IPS-20b (cell line): Measurements from ENCODE around the gene RNF144A.

Source experiments
- H3K27ac ChIP-seq: one replicate; pipeline ENCODE4 v1.5.1; 2013; ENCODE audit warnings: low read length
- H3K27me3 ChIP-seq: 2 replicates; pipeline ENCODE4 v1.6.1; 2013; ENCODE audit warnings: mild to moderate bottlenecking, low read length, inconsistent platforms; ENCODE audit not compliant: insufficient read depth
- H3K36me3 ChIP-seq: 2 replicates; pipeline ENCODE4 v1.6.1; 2013; ENCODE audit warnings: low read depth, mild to moderate bottlenecking, inconsistent platforms, low read length, moderate library complexity; ENCODE audit not compliant: insufficient read depth
- H3K4me1 ChIP-seq: 2 replicates; pipeline ENCODE4 v1.6.1; 2013; ENCODE audit warnings: mild to moderate bottlenecking, control low read depth, inconsistent platforms, low read length, moderate library complexity; ENCODE audit not compliant: insufficient read depth
- H3K4me3 ChIP-seq: 2 replicates; pipeline ENCODE4 v1.5.1; 2013; ENCODE audit warnings: mild to moderate bottlenecking, low read length, inconsistent platforms
- H3K9ac ChIP-seq: 2 replicates; pipeline ENCODE4 v1.6.1; 2013; ENCODE audit warnings: low read depth, mild to moderate bottlenecking, inconsistent platforms, low read length, moderate library complexity
- H3K9me3 ChIP-seq: 2 replicates; pipeline ENCODE4 v1.6.1; 2013; ENCODE audit warnings: mild to moderate bottlenecking, low read depth, low read length, inconsistent platforms; ENCODE audit not compliant: insufficient read depth

RNF144A gene

DNA sequence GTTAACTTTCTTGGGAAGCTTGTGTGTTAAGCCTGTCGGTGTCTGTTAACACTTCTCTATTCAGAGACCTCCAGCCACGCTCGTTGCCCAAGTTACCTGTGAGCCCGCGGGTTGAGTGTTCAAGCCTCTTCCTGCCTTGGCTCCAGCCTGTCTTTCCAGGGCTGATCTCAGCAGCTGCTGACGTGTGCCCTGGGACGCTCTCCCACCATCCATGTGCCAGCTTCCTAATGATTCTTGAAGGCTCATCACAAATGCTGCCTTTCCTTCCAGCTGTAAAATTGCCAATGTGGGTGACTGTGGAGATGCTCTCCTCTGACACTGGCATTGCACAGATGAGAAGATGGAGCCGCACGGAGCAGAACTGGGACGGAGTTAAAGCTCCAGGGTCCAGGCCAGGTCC is 6.1 kb downstream of the RNF144A start:
- Histone ChIP-seq H3K27me3 (peaks cover under 1% of the 10 kb centered on the region; the same call in 1 of the 2 replicates), H3K9ac (no peak overlapping the region), H3K36me3 (no peaks in the 10 kb centered on the region), H3K27ac (no peak overlapping the region), H3K4me1 (peaks cover 6% of the 10 kb centered on the region; the same call in 1 of the 2 replicates), H3K4me3 (no peak overlapping the region), H3K9me3 (no peaks in the 10 kb centered on the region; the same call in 1 of the 2 replicates)

DNA sequence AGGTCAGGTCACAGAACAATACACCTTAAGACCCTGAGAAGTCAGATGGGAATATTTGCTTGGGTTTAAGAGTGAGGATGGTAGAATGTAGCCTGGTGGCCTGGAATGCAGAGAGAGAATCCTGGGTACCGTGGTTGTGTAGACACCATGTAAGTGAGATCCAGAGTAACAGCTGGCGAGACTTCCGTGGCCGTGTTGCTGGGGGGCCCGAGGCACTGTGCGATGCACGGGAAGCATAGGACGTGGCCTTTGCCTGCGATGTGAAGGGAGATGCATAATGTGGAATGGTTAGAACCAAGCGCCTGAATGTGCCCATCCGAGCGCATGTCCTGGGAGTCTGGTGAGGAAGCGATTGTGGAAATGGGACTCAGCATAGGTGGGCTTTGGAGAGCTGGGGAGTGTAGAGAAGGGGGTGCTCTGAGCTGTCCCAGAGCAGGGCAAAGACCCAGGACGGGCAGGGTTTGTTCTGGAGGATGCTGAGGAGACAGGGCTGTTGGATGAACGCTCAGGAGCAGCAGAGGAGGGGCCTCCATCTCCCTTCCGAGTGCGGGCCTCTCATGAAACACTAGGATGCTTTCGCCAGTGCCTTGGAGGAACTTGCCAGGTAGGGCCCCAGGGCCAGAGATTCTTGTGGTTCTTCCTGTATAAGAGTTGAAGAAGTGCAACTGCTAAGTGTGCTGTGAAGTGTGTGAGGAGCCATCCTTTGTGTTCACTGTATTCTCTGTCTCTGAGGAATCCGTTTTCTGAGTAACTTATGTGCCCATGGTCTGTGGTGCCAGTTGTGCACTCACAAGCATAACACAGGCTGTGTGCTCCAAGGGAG is 7.1 kb downstream of the RNF144A start:
- peaks cover 6% of the 10 kb centered on the region; the same call in 1 of the 2 replicates for H3K4me1 ChIP-seq
- no peaks in the 10 kb centered on the region for H3K36me3 ChIP-seq
- no peak overlapping the region for H3K27ac ChIP-seq
- H3K9me3 ChIP-seq: no peaks in the 10 kb centered on the region; the same call in 1 of the 2 replicates
- H3K9ac ChIP-seq: no peak overlapping the region
- H3K27me3 ChIP-seq: no peaks in the 10 kb centered on the region
- H3K4me3 ChIP-seq: no peak overlapping the region

GRCh38 chr2:6924924-6925409 is 7.8 kb downstream of the RNF144A start:
- Histone ChIP-seq H3K27ac (no peak overlapping the region), H3K4me1 (peaks cover 6% of the 10 kb centered on the region; the same call in 1 of the 2 replicates), H3K36me3 (no peaks in the 10 kb centered on the region), H3K9me3 (no peaks in the 10 kb centered on the region; the same call in 1 of the 2 replicates), H3K4me3 (no peak overlapping the region), H3K27me3 (no peaks in the 10 kb centered on the region), H3K9ac (no peak overlapping the region)

DNA sequence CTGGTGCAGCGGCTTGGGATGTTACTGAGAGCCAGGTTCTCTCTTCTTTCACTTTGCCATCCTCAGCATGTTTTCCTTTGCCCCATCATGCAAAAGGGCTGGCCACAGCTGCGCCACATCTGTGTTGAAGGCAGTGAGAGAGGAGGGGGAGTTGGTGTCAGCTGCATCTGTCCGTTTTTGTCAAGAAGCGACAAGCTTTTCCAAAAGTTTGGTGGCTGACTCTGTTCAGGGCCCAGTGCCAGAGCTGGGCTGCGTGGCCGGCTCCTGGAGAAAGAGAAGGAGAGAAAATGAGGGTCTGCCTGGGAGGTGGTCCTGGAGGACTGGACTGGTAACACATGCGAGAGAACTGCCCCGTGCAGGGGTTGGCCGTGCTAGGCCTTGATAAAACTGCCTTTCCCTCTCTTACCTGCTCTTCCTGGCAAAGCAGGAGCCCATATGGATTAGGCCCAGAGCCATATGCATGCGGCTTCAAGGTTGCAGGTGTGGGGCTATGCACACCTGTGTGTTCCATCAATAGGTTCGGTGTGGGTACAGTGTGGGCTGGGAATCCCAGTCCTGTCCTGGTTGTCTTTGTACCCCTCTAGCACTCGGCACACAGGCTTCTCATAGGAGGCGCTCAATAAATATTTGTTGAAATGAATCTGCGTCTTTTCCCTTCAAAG is 9.0 kb downstream of the RNF144A start:
- Histone ChIP-seq H3K9ac (no peak overlapping the region), H3K4me3 (no peak overlapping the region), H3K36me3 (no peaks in the 10 kb centered on the region), H3K9me3 (no peaks in the 10 kb centered on the region; the same call in 1 of the 2 replicates), H3K27me3 (no peaks in the 10 kb centered on the region), H3K27ac (no peak overlapping the region), H3K4me1 (peaks cover 6% of the 10 kb centered on the region; the same call in 1 of the 2 replicates)

GRCh38 chr2:6927186-6927585 is 10.0 kb downstream of the RNF144A start:
- H3K4me3 ChIP-seq: no peak overlapping the region
- H3K4me1 ChIP-seq: peaks cover 10% of the 10 kb centered on the region; the same call in 1 of the 2 replicates
- H3K27me3 ChIP-seq: no peaks in the 10 kb centered on the region
- H3K9ac ChIP-seq: no peak overlapping the region
- H3K36me3 ChIP-seq: no peaks in the 10 kb centered on the region
- no peak overlapping the region for H3K27ac ChIP-seq
- H3K9me3 ChIP-seq: no peaks in the 10 kb centered on the region; the same call in 1 of the 2 replicates

GRCh38 chr2:6927753-6928152 is 10.5 kb downstream of the RNF144A start:
- no peak overlapping the region for H3K4me3 ChIP-seq
- H3K27me3 ChIP-seq: no peaks in the 10 kb centered on the region
- no peaks in the 10 kb centered on the region; the same call in 1 of the 2 replicates for H3K9me3 ChIP-seq
- H3K27ac ChIP-seq: no peak overlapping the region
- no peaks in the 10 kb centered on the region for H3K36me3 ChIP-seq
- peaks cover 14% of the 10 kb centered on the region for H3K4me1 ChIP-seq
- no peak overlapping the region for H3K9ac ChIP-seq

DNA sequence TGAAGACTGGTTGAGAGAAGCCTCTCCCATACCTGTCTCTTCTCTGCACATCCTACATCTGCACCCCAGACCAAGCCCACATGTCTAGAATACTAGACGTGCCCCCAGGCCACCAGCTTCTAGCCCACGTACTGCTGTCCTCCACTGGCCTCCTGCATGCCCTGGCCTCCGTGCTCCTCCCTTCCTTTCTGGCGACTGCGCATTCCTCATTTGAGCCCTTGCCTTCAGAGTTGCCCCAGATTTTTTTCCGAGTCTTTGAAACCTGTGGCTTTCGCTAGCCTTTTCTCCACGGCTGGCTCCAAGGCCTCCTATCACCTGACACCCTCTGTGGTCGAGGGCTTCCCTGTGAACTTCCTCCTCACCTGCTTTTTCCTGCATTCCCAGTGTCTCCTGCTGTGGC is 11.2 kb downstream of the RNF144A start:
- Histone ChIP-seq H3K27me3 (no peaks in the 10 kb centered on the region), H3K4me3 (no peak overlapping the region), H3K36me3 (no peaks in the 10 kb centered on the region), H3K9ac (no peak overlapping the region), H3K4me1 (peaks cover 19% of the 10 kb centered on the region), H3K9me3 (no peaks in the 10 kb centered on the region; the same call in 1 of the 2 replicates), H3K27ac (no peak overlapping the region)

DNA sequence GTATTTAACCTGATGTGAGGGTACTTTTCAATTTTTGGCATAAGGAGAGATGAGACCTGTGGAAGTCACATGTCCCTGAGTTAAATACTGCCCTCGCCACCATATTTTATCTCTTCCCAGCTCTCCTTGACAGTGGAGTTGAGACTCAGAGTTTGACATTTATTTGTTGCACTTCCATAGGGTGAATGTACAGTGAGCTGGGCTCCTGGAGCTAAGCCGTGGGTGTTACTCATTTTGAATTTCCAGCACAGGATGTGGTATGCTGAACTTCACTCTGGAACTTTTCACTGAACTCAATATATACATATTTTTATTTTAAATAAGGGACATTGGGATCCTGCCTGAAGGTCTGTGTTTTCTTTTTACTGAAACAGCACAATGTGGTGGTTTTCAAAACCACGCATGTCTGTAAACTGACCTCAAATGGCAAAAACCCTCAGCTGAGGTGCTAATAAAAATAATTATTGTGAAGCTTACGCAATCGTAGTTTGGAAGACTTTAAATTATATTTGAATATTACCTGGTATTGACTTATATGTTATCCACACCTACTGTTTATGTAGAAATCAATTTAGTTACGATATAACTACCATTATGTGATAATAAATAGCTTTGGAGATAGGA is 12.1 kb downstream of the RNF144A start:
- Histone ChIP-seq H3K9me3 (no peaks in the 10 kb centered on the region; the same call in 1 of the 2 replicates), H3K27ac (no peak overlapping the region), H3K9ac (no peak overlapping the region), H3K4me1 (peaks cover 19% of the 10 kb centered on the region), H3K36me3 (no peaks in the 10 kb centered on the region), H3K4me3 (no peak overlapping the region), H3K27me3 (no peaks in the 10 kb centered on the region)

GRCh38 chr2:6930923-6931647 is 13.9 kb downstream of the RNF144A start:
- H3K4me3 ChIP-seq: no peak overlapping the region
- H3K4me1 ChIP-seq: peaks cover 19% of the 10 kb centered on the region
- no peak overlapping the region for H3K9ac ChIP-seq
- no peaks in the 10 kb centered on the region for H3K36me3 ChIP-seq
- no peaks in the 10 kb centered on the region; the same call in 1 of the 2 replicates for H3K9me3 ChIP-seq
- H3K27ac ChIP-seq: no peak overlapping the region
- no peaks in the 10 kb centered on the region for H3K27me3 ChIP-seq

GRCh38 chr2:6931753-6932152 is 14.5 kb downstream of the RNF144A start:
- H3K36me3 ChIP-seq: no peaks in the 10 kb centered on the region
- H3K4me1 ChIP-seq: peaks cover 19% of the 10 kb centered on the region
- no peaks in the 10 kb centered on the region for H3K27me3 ChIP-seq
- no peaks in the 10 kb centered on the region; the same call in 1 of the 2 replicates for H3K9me3 ChIP-seq
- no peak overlapping the region for H3K27ac ChIP-seq
- no peak overlapping the region for H3K9ac ChIP-seq
- no peak overlapping the region for H3K4me3 ChIP-seq

DNA sequence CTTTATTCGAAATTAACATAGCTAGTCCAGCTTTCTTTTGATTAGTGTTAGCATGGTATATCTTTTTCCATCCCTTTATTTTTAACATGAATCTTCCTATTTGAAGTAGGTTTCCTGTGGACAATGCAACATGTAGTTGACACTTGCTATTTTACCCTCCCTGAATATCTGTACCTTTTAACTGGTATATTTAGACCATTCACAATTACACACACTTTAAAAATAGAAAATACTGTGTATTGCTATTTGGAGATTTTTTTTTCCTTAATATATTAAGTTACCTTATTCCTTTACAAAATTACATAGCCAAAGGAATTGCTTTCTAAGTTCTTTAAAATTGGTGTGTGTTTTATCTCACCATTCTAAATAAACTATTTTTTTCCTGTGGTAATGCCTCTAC is 15.0 kb downstream of the RNF144A start:
- Histone ChIP-seq H3K9me3 (no peaks in the 10 kb centered on the region; the same call in 1 of the 2 replicates), H3K27ac (no peak overlapping the region), H3K4me1 (peaks cover 19% of the 10 kb centered on the region), H3K36me3 (no peaks in the 10 kb centered on the region), H3K9ac (no peak overlapping the region), H3K4me3 (no peak overlapping the region), H3K27me3 (no peaks in the 10 kb centered on the region)
